GM18868 (cell line): Measurements from ENCODE around the gene PLD3.
"Not testable (repeated sequence)": the region's sequence is repeated elsewhere in the genome, so short reads cannot be mapped to it uniquely, and the experiment has no call there.

Experiments
- ATAC-seq: cut with Tn5 transposase; IDR thresholded peaks from one replicate; pipeline ENCODE4 v1.9.1; 2021; ENCODE audit warnings: mild to moderate bottlenecking, moderate library complexity; ENCODE audit not compliant: unreplicated experiment

PLD3 gene

DNA sequence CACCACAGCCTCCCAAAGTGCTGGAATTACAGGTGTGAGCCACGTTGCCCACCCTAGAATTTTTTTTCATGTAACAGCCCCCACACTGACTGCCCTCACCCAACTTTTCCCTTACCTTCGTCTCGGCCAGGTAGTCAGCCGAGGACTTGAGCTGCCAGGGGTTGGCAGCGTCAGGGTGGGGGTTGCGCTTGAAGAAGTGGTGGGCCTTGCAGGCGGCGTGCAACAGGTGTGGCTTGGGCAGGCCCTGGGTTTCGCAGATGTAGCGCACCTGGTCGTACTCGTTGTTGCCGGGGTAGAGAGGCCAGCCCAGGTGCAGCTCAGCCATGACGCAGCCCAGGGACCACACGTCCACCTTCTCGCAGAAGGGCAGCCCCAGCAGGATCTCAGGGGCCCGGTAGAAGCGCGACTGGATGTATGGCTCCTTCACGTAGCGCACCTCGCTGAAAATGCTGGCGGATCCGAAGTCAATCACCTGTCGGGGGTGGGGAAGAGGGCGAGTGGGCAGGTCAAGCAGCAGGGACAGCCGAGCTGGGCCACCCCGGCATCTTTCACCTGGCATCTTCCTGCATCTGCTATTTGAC is 35.3 kb downstream of the PLD3 start:
- ATAC-seq: no peak

DNA sequence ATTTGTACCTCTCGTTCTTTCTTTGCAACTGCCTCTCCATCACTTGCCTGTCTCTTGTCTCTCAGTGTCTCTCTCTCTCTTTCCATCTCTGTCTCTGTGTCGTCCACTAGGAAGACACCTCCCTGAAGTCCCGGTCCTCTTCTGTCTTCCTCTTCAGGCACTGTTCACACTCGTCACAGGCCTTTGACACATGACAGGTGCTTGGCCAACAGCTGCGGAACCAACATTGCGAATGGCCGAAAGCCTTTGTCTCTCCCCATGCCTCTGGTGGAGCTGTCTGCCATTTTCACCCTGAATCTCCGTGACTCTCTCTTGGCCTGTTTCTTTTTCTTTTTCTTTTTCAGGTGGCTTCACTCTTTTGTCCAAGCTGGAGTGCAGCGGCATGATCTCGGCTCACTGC is 38.7 kb downstream of the PLD3 start:
- no peak for ATAC-seq

DNA sequence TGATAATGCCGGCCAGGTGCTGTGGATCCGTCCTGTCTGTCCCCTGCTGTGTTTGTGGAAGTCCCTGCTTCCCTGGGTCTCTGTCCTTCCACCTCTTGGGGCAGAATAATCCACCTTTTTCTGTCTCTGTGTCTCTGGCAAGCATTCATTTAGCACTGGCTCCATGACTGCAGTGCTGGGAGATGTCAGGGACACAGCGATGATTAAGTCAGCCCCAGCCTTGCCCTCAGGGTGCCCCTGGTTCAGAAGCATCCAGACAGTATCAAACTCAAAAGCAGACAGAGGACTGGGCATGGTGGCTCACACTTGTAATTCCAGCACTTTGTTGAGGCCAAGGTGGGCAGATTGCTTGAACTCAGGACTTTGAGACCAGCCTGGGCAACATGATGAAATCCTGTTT is 40.0 kb downstream of the PLD3 start:
- ATAC-seq: no peak

DNA sequence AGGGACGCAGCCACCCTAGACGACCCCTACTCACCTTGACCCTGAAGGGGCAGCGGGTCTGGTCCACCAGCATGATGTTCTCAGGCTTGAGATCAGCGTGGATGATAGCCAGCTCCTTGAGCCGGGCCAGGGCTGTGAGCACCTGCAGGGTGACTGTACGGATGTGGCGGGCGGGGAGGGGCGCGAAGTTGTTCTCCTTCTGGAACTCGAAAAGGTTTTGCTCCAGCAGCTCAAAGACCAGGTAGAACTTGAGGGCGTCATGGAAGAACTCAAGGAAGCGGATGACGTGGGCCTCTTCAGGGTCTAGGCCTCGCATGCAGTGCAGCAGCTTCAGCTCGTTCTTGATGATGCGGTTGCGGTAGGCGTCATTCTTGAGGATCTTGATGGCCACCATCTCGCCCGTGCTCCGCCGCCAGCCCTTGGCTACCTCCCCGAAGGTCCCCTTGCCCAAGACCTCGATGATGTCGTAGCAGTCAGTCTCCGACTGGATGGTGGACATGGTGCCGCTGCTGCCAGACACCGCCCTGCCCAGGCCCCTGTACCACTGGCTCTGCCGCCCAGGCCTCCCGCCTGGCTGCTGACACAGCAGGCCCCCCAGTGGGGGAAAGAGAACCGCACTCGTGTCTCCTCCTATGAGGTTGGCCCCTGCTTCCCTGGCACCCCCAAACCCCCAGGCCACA is 41.0 kb downstream of the PLD3 start:
- ATAC-seq: no peak

DNA sequence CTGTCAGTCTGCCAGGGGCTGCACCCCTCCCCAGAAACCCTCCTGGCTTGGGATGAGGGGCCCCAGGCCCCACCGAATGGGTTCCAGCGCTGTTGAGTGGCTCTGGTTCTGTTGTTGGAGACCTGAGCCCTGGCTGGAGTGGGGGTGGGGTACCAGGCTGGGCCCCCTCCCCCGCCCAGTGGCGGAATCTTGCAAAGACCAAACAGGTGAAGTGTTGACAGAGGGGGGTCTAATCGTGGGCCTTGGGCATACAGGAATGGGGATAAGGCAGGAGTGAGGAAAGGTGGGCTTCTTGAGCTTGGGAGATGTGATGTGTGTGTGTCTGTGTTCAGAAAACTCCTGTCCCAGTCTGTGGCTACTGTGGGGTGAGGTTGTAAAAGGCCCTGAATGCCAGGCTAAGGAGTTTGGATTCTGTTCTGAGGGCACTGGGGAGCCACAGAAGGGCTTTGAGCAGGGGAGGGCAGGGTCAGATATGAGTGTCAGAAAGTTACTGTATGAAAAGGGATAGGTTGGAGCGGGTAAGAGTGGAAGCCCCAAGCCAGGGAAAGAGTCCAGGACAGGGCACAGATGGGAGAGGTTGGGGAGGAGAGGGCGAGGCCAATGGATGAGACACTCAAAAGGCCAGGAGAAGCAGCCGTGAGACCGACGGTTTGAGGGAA is 41.7 kb downstream of the PLD3 start, which contains the start of gene HIPK4:
Gene HIPK4 (minus strand): TSS at position 98 of the 659 bp plus-strand sequence. CDS start 279 bp downstream, outside the sequence.
- ATAC-seq: no peak

DNA sequence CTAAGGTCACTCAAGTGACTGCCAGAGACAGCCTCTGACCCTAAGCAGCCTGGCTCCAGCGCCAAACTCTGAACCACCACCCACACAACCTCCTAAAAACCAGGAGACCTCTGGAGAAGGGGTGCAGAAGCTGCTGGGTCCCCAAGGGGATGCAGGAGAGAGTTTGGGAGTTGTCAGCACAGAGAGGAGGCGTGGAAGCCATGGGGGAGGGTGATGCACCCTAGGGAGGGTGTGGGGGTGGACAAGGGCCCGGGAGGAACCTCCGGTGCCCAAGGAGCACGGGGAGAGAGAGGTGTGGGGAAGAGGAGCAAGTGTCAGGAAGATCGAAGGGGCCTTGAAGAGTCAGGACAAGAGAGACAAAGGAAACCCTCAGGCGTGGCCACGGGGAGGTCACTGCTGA is 43.6 kb downstream of the PLD3 start:
- no peak for ATAC-seq

DNA sequence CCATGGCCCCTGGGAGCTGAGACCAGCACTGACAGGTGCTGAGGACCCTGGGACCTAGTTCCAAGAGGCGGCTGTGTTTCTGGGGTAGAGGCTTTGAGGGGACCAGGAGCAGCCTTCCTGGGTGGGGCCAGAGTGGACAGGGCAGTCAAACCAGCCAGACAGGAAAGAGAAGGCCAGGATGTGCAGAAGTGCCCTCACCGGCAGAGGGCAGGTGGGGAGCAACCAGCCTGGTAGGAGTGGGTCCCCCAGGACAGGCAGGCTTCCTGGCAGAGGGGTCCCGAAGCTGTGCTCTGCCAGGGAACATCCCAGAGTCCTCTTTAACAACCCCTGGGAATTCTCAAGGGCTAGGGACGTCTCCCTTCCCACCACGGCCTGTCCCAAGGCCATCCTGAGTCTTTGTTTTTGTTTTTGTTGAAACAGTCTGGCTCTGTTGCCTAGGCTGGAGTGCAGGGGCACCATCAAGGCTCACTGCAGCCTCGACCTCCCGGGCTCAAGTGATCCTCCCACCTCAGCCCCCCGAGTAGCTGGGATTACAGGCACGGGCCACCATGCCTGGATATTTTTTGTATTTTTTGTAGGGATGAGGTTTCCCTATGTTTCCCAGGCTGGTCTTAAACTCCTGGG is 44.5 kb downstream of the PLD3 start:
- ATAC-seq: no peak

DNA sequence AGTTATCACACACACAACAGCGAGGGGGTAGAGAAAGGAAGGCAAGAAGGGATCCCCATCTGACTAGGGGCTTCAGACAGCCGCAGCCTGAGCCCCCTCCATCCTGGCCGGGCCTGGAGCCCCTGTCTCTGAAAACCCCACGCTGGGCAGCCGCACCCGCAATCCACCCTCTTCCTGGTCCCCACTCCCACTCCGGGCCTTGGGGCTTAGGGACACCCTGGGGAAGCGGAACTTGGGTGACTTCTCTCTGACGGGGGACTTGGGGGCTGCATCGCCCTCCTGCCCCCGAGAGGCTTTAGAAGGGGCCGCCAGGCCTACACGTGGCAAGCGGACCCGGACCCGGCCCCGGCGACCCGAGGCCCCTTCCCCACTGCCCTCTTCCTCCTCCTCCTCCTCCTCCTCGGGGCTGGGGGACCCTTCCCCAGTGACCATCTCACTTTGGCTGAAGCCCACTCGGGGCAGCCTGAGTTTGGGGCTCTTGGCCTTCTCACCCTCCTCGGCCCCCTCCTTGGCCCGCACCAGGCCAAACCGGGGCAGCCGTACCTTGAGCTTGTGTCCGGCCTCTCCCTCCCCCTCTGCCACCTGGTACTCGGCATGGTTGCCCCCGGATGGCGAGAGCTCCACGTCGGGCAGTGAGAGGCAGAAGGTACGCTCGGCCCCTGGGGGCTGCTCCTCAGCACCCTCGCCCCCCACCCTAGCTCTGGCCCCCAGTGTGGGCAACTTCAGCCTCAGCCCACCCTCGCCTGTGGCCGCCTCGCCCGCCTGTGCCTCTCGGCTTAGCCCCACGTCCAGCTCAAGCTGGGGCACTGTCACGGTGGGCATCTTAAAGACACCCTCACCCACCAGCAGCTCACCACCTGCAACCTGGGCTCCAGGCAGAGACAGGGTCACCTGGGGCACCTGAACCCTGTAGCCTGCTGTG is 45.7 kb downstream of the PLD3 start:
- no peak for ATAC-seq

DNA sequence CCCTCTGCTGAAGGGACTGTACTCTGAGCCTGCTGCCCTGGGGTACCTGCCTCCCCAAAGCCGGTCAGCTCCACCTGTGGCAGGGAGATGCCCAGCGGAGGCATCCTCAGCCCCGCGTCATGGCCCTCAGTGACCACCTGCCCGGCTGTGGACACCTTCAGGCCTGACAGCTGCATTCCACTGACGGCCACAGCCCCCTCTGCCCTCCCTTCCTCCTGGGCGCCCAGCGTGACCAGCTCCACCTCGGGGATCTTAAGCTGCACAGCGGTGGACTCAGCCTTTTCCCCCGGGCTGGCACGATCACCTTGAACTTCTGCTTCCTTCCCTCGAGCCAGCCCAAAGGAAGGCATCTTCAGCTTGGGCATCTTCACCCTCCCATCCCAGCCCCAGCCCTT is 46.3 kb downstream of the PLD3 start:
- no peak for ATAC-seq

DNA sequence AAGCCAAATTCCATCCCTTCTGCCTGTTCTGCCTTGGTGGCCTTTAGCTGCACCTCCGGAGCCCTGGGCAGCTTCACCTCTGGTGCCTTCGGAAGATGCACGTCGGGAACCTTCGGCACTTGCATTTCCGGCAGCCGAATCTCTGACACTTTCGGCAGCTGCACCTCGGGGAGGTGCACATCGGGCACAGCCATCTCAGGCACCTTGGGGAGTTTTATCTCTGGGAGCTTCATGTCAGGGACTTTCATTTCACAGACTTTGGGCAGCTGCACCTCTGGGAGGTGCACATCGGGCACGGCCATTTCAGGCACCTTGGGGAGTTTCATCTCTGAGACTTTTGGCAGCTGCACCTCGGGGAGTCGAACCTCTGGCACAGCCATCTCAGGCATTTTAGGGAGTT is 47.5 kb downstream of the PLD3 start:
- ATAC-seq: no peak

DNA sequence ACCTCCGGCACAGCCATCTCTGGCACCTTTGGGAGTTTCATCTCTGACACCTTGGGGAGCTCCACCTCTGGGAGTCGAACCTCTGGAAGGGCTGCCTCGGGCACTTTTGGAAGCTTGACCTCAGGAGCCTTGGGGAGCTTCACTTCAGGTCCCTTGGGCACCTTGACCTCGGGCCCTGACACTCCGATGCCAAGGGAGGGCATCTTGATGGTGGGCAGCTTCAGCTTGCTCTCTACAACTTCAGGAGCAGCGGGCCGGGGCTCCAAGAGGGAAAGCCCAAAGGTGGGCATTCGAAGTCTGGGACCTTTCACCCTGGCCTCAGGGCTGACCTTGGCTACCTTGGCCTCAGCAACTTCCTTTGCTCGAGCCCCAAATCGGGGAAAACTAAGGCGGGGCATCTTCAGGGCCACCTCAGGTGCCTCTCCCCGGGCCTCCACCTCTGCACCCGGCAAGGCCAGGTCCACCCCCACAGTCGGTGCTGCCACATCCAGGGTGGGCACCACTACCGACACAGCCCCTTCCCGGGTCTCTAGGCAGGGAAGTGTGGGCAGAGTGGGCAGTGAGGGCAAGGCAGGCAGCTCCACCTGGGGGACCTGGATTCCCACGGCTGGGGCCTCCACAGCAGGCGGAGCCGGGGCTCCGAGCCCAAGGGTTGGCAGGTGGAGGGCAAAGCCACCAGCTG is 48.5 kb downstream of the PLD3 start:
- ATAC-seq: no peak

DNA sequence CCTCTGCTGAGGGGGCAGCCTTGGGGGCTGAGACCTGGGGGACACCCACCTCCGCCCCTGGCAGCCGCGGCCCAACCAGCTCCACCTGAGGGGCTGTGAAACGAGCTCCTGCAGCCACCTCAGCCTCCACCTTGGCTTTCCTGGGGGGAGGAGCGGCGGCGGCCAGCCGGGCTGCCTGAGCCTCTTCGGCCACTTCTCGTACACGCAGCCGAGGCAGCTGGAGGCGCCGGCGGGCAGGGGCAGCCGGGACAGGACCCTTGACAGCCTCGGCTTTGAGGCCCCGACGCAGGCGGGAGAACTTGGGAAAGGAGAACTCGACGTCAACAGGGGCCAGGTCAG is 49.0 kb downstream of the PLD3 start:
- no peak for ATAC-seq

DNA sequence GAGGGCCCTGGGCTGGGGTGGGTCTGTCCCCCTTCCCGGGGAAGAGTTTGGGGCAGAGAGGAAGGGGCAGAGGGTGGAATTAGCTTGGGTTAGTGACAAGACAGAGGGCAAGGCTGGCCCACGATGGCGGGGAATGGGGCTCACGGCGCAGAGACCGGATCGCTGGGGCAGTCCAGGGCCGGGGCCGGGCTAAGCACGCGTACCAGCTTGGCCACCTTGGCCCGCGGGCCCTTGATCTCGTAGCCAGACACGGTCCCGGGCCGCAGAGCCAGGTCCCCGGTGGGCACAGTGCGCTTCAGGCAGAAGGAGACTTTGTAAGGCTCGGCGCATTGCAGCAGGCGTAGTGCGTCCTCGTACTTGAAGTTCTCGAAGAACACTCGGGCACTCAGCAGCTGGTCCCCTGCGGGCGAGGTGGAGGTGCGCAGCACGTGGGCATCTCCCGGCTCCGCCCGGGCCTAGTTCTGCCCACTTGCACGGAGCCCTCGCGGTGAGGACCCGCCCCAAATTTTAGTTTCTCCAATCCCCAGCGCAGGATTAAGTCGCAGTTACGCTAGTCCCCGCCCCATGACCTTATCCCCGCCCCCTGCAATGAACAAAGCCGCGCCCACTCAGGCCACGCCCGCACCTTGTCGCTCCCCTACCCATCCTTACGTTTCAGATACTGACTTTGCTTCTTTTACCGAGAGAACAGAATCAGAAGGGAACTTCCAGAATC is 50.1 kb downstream of the PLD3 start:
- no peak for ATAC-seq

DNA sequence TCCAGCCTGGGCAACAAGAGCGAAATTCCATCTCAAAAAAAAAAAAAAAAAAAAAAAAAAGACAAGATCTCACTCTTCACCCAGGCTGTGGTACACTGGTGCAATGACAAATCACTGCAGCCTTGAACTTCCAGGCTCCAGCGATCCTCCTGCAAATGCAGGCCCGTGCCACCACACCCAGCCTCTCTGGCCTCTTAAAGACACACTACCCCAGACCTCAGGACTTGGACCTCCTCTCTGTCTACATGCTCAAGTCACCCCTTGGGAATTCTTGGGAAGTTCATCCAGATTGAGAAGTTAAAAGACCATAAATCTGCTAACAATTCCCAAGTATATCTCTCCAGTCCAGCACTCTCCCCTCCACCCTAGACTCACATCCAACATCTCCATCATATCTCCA is 52.1 kb downstream of the PLD3 start:
- no peak for ATAC-seq

DNA sequence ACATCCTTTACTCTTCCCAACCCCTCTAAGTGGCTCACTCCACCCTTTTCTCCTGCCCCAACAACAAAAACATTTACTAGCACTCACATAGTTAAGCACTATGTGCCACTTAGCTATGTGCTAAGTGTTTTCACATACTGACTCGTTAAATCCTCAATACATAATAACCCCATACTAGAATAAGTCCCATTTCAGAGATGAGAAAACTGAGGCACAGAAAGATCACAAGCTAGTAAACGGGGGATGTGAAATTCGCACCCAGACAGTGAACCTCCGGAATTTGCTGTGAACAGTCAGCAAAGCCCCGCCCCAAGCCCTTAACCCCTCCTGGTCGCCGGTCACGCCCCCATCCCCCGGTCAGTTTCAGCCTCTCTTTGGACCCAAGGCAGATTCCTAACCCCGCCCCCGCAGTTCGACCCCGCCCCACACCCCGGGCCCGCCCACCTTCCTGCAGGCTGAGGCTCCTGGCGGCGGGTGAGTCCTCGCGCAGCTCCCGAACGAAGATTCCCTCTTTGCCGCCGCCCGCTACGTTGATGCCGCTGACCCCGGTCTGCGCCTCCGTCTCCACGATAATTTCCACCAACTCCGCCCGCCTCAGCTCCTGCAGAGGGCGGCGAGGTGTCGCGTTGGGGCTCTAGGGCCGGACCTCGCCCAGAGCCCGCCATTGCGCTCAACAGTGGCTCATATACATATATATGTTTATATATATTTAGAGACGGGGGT is 54.9 kb downstream of the PLD3 start:
- peak; percentile 70 for ATAC-seq

DNA sequence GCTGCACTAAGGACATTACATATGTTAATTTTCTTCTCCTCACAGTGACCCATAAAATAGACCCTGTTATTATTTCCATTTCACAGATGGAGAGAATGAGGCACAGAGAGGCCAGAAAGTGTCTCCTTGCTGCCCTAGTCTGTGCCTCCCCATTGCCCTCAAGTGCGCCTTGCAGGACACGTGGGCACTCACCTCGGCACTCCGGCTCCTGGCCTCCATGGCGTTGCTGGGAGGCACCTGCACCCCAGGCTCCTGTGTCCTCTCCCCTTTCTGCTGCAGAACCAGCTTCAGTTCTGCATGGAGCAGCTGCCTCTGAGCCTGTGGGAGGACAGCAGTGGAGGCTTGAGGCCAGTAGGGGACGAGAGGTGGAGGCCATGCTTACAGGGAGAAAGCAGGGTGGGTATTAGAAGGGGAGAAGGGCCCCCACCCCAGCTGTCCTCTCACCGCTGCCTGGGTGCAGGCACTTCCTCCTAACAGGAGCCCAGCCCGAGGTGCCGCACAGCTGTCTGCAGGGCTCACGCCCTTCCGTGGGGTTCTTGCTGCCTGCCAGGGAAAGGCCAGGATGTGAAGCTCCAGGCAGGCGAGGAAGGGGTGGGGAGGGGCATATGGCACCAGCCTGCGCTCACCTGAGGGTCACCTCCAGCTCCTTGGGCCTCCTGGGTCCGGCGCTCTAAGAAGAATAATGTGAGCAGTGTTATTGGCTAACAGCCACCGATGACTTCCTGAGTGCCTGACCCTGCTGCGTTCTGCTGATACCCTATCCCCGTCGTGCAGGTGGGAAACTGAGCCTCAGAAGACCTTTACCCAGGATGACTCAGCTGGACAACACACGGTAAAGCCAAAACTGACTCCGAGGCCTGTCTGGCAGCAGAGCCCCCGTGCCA is 59.5 kb downstream of the PLD3 start:
- ATAC-seq: no peak

DNA sequence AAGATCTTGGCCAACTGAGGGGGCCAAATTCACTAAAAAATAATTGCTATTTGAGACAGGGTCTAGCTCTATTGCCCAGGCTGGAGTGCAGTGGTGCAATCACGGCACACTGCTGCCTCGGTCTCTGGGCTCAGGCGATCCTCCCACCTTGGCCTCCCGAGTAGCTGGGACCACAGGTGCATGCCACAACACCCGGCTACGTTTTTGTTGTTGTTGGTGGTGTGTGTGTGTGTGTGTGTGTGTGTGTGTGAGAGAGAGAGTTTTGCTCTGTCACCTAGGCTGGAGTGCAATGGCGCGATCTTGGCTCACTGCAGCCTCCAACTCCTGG is 60.1 kb downstream of the PLD3 start:
- ATAC-seq: not testable (repeated sequence)

DNA sequence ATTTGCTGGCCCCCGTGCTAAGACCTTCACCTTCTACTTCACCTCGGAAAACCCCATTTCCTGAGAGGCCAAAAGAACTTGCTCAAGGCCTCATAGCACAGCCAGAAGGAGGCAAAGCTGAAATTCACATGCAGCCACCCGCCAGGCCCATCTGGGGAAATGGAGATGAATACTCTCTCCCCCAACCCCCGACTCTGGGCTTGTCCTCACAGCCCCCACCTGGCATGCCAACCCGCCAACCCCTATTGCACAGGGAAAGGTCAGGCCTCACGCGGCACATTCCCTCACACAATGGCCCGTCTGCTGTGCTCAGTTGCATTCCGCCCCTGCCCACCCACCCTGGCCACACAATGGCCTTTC is 61.5 kb downstream of the PLD3 start:
- no peak for ATAC-seq
